ENCODE results near the gene GJB5.

The GJB5 gene

GRCh38 chr1:34712007-34712688, 42.7 kb upstream of the GJB5 start:
- in situ Hi-C loops (cut with HindIII; ENCODE audit: low sequenced_read_pairs) = no loop called here
- TF ChIP-seq CTCF (IDR thresholded peaks at IDR 0.05; ENCODE audit: low read depth, low read length) = no peak
- H3K4me3 ChIP-seq (ENCODE audit: low read depth, low read length) = no peak overlapping the region
- DNase-seq (ENCODE audit: low read depth, low spot score) = no peak

- in situ Hi-C loops (cut with HindIII; ENCODE audit: low sequenced_read_pairs) = no loop called here
- no peak for TF ChIP-seq CTCF (IDR thresholded peaks at IDR 0.05; ENCODE audit: low read depth, low read length)
These were observed 41.4 kb upstream of the GJB5 start for GRCh38 chr1:34713443-34713842.

GRCh38 chr1:34714386-34714785, 40.5 kb upstream of the GJB5 start:
- no peak overlapping the region for H3K4me3 ChIP-seq (ENCODE audit: low read depth, low read length)
- in situ Hi-C loops (cut with HindIII; ENCODE audit: low sequenced_read_pairs) = no loop called here
- TF ChIP-seq CTCF (IDR thresholded peaks at IDR 0.05; ENCODE audit: low read depth, low read length) = no peak
- DNase-seq (ENCODE audit: low read depth, low spot score) = no peak

More at GRCh38 chr1:34713443-34713842, 41.4 kb upstream of the GJB5 start:
- no peak overlapping the region for H3K4me3 ChIP-seq (ENCODE audit: low read depth, low read length)
- DNase-seq (ENCODE audit: low read depth, low spot score) = no peak

GRCh38 chr1:34715139-34715538, 39.7 kb upstream of the GJB5 start:
- TF ChIP-seq CTCF (IDR thresholded peaks at IDR 0.05; ENCODE audit: low read depth, low read length) = no peak
- in situ Hi-C loops (cut with HindIII; ENCODE audit: low sequenced_read_pairs) = no loop called here
- no peak overlapping the region for H3K4me3 ChIP-seq (ENCODE audit: low read depth, low read length)
- no peak for DNase-seq (ENCODE audit: low read depth, low spot score)

GRCh38 chr1:34721241-34721640, 33.6 kb upstream of the GJB5 start:
- H3K4me3 ChIP-seq (ENCODE audit: low read depth, low read length) = no peak overlapping the region
- TF ChIP-seq CTCF (IDR thresholded peaks at IDR 0.05; ENCODE audit: low read depth, low read length) = no peak
- in situ Hi-C loops (cut with HindIII; ENCODE audit: low sequenced_read_pairs) = no loop called here
- DNase-seq (ENCODE audit: low read depth, low spot score) = no peak

GRCh38 chr1:34721646-34722355, 33.0 kb upstream of the GJB5 start:
- in situ Hi-C loops (cut with HindIII; ENCODE audit: low sequenced_read_pairs) = no loop called here
- no peak for DNase-seq (ENCODE audit: low read depth, low spot score)
- TF ChIP-seq CTCF (IDR thresholded peaks at IDR 0.05; ENCODE audit: low read depth, low read length) = no peak
- no peak overlapping the region for H3K4me3 ChIP-seq (ENCODE audit: low read depth, low read length)

Data from astrocyte of the spinal cord (primary cell).